ENCODE results near the gene SELL.
"Not testable (repeated sequence)": the region's sequence is repeated elsewhere in the genome, so short reads cannot be mapped to it uniquely, and the experiment has no call there.

The SELL gene

DNA sequence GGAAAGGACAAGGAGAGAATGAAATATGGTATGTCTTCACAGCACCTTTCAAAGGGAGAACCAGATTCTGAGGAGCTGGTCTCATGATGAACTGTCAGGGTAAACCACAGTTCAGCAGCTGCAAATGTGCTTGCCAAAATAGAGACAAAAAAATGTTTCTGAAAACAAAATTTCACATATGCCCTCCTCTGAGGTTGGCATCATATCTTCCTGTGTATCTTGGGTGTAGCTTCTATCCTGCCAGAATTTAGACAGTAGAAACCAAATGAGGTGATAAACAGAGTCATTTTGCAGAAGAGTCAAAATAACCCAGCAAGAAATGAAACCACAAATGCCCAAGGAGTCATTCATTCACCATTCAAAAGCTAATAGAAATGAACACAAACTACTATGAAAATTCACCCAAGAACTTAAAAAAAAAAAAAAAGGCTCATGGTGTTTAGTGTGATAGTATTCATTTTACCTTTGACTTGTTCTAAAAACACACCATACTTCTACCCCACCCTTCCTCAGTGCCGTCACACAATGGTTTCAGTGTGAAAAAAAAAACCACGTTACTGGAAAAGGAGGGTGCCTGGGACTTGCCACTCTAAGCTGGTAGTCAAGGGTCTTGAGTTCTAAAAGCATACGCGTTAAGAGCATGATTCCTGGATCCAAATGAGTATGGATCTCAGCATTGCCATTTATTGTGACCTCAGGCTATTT is 18.5 kb downstream of the SELL start:
- H3K27ac ChIP-seq, result no peak overlapping the region

DNA sequence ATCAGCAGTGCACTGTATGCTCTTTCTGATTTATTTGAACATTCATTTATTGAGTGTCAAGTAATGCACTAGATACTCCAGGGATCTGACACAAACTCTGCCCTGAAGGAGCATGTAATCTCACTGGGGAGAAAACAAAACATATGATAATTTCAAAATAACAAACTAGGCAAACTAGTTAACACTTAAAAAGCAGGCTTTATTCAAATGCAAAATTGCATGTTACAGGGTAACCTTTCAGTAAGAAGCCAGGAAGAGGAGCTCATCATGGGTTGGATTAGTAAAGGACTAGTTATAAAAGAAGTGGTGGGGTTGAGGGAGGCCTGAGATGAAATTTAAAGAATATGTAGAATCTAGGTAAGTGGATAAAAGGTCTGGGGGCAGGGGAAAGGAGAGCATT is 20.9 kb downstream of the SELL start:
- no peak overlapping the region for H3K27ac ChIP-seq
- no peak for TF ChIP-seq ZFX (IDR thresholded peaks at IDR 0.05; ENCODE audit: borderline replicate concordance)
- TF ChIP-seq, protein P1, sequence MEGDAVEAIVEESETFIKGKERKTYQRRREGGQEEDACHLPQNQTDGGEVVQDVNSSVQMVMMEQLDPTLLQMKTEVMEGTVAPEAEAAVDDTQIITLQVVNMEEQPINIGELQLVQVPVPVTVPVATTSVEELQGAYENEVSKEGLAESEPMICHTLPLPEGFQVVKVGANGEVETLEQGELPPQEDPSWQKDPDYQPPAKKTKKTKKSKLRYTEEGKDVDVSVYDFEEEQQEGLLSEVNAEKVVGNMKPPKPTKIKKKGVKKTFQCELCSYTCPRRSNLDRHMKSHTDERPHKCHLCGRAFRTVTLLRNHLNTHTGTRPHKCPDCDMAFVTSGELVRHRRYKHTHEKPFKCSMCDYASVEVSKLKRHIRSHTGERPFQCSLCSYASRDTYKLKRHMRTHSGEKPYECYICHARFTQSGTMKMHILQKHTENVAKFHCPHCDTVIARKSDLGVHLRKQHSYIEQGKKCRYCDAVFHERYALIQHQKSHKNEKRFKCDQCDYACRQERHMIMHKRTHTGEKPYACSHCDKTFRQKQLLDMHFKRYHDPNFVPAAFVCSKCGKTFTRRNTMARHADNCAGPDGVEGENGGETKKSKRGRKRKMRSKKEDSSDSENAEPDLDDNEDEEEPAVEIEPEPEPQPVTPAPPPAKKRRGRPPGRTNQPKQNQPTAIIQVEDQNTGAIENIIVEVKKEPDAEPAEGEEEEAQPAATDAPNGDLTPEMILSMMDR (IDR thresholded peaks at IDR 0.05), result no peak

More for the DNA sequence above, 18.5 kb downstream of the SELL start:
- no peak for TF ChIP-seq ZFX (IDR thresholded peaks at IDR 0.05; ENCODE audit: borderline replicate concordance)
- TF ChIP-seq, protein P1 (IDR thresholded peaks at IDR 0.05), result no peak

DNA sequence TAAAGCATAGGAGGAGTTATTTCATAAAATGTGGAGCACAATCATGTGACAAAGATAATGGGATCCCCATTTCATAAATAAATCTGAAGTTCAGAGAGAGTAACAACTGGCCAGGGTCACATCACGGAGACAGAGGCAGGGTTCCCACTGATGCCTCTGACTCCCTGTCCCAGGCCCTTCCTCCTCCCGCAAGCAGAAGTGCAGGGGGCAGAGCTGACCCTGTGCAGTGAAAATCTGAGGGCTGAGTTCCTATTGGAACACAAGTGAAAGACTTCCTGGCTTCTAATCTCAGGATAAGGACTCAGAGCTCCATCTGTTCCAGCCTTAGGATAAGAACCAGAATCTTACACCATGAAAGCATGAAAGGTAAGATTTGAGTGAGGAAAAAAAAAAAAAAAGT is 22.0 kb downstream of the SELL start:
- no peak overlapping the region for H3K27ac ChIP-seq
- TF ChIP-seq ZFX (IDR thresholded peaks at IDR 0.05; ENCODE audit: borderline replicate concordance), result no peak
- TF ChIP-seq, protein P1 (IDR thresholded peaks at IDR 0.05), result no peak

DNA sequence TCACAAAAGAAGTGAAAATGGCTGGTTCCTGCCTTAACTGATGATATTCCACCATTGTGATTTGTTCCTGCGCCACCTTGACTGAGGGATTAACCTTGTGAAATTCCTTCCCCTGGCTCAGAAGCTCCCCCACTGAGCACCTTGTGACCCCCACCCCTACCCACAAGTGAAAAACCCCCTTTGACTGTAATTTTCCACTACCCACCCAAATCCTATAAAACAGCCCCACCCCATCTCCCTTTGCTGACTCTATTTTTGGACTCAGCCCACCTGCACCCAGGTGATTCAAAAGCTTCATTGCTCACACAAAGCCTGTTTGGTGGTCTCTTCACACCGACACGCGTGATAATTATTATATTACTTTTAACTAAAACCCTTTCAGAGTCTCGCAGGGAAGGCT is 23.0 kb downstream of the SELL start:
- H3K27ac ChIP-seq, result not testable (repeated sequence)

DNA sequence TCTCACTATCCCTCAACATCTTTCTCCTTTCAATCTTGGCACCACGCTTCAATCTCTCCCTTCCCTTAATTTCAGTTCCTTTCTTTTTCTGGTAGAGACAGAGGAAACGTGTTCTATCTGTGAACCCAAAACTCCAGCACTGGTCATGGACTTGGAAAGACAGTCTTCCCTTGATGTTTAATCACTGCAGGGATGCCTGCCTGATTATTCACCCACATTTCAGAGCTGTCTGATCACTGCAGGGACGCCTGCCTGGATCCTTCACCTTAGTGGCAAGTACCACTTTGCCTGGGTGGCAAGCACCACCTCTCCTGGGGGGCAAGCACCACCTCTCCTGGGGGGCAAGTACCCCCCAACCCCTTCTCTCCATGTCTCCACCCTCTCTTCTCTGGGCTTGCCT is 27.8 kb downstream of the SELL start:
- H3K27ac ChIP-seq, result no peak overlapping the region
- TF ChIP-seq ZFX (IDR thresholded peaks at IDR 0.05; ENCODE audit: borderline replicate concordance), result no peak

DNA sequence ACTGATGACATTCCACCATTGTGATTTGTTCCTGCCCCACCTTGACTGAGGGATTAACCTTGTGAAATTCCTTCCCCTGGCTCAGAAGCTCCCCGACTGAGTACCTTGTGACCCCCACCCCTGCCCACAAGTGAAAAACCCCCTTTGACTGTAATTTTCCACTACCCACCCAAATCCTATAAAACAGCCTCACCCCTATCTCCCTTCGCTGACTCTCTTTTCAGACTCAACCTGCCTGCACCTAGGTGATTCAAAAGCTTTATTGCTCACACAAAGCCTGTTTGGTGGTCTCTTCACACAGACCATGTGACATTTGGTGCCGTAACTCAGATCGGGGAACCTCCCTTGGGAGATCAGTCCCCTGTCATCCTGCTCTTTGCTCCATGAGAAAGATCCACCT is 28.3 kb downstream of the SELL start:
- H3K27ac ChIP-seq, result not testable (repeated sequence)

DNA sequence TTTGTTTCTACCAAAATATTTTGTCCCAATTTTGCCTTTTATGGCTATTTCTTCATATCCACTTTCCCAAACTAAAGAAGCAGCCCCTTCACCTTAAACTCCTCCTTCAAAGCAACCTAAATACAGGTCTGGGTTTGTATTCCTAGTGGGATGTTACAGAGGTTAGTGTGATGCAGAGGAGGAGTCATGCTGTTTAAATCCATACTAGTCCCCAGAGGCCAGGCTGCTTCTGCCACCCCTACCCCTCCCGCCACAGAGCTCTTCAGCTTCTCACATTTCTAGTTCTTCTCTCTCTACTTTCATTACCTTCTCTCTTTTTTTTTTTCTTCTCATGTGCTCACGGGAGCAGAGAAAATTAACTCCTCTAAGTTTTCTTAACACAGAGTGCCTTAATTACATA is 29.3 kb downstream of the SELL start:
- no peak overlapping the region for H3K27ac ChIP-seq
- TF ChIP-seq, protein P1 (IDR thresholded peaks at IDR 0.05), result no peak
- no peak for TF ChIP-seq ZFX (IDR thresholded peaks at IDR 0.05; ENCODE audit: borderline replicate concordance)

DNA sequence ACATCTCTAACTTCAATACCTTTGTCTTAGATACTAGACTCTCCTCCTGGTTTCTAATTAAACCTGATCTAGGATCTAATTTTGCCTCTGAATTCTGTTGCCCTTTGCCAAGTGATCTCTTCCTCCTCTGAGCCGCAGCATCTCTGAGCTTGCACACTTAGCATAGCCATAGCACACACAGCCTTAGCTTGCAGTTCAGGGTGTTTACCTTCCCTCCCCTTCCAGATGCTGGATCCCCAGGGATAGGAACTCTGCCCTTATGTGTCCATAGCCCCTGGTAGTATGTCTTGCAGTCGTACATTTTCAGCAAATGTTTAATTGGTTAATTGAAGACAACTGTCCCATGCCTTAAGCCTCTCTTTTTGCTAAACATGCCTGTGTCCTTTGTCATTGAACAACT is 30.3 kb downstream of the SELL start:
- TF ChIP-seq ZFX (IDR thresholded peaks at IDR 0.05; ENCODE audit: borderline replicate concordance), result no peak
- TF ChIP-seq, protein P1 (IDR thresholded peaks at IDR 0.05), result no peak
- no peak overlapping the region for H3K27ac ChIP-seq

DNA sequence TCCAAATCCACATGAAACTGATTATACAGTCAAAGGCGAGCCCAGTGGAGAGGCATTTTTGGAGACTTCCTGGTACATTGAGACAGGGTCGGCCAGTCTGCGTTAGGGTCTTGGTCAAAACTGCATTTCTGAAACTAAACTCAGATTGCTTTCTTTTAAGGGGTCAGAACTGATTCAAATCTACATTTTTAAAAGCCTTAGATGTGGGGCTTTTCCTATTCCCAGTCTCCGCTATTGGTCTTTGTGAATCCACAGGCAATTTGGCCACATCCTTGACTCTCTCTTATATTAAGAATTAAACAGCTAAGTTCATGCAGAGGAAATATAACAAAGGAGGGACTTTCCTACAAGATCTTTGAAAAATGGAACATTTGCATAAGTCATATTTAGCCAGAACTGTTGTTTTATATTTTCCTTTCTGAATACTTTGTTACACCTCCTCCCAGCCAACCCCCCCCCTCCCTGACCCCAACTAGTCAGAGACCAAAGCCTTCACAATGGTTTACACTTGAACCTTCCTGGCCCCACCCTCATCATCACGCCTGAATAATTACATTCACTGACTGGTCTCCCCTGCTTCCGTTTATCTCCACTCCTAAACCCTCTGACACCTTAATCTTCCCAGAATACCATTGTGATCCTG is 30.9 kb downstream of the SELL start:
- H3K27ac ChIP-seq, result no peak overlapping the region
- no peak for TF ChIP-seq ZFX (IDR thresholded peaks at IDR 0.05; ENCODE audit: borderline replicate concordance)
- TF ChIP-seq, protein P1 (IDR thresholded peaks at IDR 0.05), result no peak

Data from 22Rv1 (cell line).